NCI-H146 treated with DMSO at 0.1 percent for 48 hours (cell line): Measurements from ENCODE around the gene TUBB2B.
"Not testable (repeated sequence)": the region's sequence is repeated elsewhere in the genome, so short reads cannot be mapped to it uniquely, and the experiment has no call there.

Experiments
- DNase-seq: peaks from one replicate; lab custom pipeline; 2025; ENCODE audit not compliant: unreplicated experiment; lab: John Stamatoyannopoulos, UW

The TUBB2B gene

GRCh38 chr6:3258720-3259490 is 31.5 kb upstream of the TUBB2B start, which contains the start of gene PSMG4:
TSS of gene PSMG4 (plus strand) at chr6:3258947. CDS start at chr6:3259023, 76 bp downstream.
- peak; percentile 67 for DNase-seq

DNA sequence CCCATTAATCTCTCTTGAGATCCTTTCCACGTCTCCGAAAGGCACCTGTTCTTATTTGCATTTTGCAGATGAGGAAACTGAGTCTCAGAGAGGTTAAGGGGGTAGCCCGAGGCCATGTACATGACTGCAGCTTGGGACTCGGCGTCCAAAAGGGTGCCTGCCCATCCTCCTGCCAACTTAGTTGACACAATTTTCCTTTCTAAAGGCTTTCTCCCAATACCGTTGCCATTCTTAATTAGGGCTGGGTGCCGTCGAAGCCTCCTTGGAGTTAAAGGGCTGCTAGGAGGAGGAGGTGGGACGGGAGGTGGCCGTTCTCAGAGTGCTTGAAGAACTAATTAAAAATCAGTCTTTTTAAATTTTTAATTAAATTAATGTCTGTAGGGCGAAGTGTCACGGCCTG is 30.7 kb upstream of the TUBB2B start:
- DNase-seq, result no peak

GRCh38 chr6:3253597-3253961 is 26.1 kb upstream of the TUBB2B start:
- DNase-seq, result no peak

DNA sequence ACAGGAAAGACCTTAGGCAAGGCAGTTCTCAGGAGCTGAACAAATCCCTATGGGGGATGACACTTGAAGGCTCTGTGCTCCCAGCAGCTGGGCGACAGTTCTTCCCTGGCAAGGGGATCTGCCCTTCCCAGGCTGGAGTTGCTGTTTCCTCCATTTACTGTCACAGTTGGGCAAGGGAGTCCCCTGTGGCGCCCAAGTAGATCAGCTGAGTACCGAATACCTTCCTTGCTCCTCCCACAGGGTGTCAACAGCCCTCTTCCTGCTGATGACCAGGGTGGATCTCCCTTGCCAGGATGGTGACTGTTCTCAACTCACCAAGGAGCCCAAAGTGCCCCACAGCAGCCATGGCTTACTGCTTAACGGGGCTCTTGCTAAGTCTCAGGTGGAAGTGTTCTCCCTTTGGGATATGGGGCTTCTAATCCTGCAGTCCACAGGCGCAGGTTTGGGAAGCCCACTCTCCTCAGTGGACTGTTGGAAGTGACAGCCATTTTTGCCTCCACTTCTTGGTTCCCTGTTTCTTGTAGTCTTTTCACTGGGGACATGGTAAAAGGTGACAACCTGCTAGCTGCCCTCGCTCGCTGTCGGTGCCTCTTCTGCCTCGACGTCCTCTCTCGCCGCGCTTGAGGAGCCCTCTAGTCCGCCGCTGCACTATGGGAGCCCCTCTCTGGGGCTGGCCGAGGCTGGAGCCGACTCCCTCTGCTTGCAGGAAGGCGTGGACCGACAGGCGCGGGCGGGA is 25.6 kb upstream of the TUBB2B start:
- no peak for DNase-seq

GRCh38 chr6:3252369-3252768 is 24.9 kb upstream of the TUBB2B start:
- DNase-seq, result no peak

- DNase-seq, result peak; percentile 74
Observed at GRCh38 chr6:3251462-3252314, 24.2 kb upstream of the TUBB2B start.

- no peak for DNase-seq
Observed at GRCh38 chr6:3250231-3250675, 22.8 kb upstream of the TUBB2B start.

- DNase-seq, result no peak
Observed at GRCh38 chr6:3249821-3250220, 22.4 kb upstream of the TUBB2B start.

GRCh38 chr6:3247255-3248146 is 20.0 kb upstream of the TUBB2B start:
- peak; percentile 61 for DNase-seq

DNA sequence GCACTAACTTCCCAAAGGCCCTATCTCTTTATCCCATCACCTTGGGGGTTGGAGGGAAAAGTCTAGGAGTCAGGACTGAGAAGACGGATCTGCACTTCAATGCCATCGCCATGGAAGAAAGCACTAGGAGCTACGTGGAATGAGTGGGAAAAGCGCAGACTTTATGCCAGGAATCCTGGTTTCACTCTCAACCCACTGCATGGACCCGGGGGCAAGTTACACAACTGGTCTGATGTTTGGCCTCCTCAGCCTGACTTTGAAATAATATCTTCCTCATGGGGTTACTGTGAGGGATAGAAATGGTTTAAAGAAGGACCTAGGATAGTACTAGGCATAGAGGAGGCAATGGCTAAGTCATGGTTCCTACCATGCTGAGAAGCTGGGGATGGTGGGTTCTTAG is 17.8 kb upstream of the TUBB2B start:
- DNase-seq, result no peak

GRCh38 chr6:3244832-3245161 is 17.3 kb upstream of the TUBB2B start:
- not testable (repeated sequence) for DNase-seq

- DNase-seq, result no peak
Observed at GRCh38 chr6:3244003-3244831, 16.8 kb upstream of the TUBB2B start.

GRCh38 chr6:3242768-3243167 is 15.3 kb upstream of the TUBB2B start:
- DNase-seq, result no peak

DNA sequence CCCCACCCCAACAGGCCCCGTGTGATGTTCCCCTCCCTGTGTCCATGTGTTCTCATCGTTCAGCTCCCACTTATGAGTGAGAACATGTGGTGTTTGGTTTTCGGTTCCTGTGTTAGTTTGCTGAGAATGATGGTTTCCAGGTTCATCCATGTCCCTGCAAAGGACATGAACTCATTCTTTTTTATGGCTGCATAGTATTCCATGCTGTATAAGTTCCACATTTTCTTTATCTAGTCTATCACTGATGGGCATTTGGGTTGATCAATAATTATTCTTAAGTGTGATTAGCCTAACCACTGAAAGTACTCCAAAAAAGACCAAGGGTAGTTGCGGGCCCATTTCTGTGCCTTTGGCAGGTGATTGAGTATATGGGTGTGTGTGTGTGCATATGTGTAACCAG is 14.3 kb upstream of the TUBB2B start:
- DNase-seq, result not testable (repeated sequence)

- no peak for DNase-seq
Observed at GRCh38 chr6:3240595-3240994, 13.1 kb upstream of the TUBB2B start.

- DNase-seq, result no peak
Observed at GRCh38 chr6:3239110-3239830, 11.8 kb upstream of the TUBB2B start.

GRCh38 chr6:3237761-3238662 is 10.6 kb upstream of the TUBB2B start:
- no peak for DNase-seq

- DNase-seq, result no peak
Observed at GRCh38 chr6:3236005-3236404, 8.6 kb upstream of the TUBB2B start.
